Germinal center (tissue), 1 donor: ENCODE measurements around the gene DQX1.

Source experiments
- DNase-seq: peaks from one replicate; pipeline ENCODE4 v3.0.0; 2012; ENCODE audit warnings: mixed read lengths, low spot score

Gene DQX1

DNA sequence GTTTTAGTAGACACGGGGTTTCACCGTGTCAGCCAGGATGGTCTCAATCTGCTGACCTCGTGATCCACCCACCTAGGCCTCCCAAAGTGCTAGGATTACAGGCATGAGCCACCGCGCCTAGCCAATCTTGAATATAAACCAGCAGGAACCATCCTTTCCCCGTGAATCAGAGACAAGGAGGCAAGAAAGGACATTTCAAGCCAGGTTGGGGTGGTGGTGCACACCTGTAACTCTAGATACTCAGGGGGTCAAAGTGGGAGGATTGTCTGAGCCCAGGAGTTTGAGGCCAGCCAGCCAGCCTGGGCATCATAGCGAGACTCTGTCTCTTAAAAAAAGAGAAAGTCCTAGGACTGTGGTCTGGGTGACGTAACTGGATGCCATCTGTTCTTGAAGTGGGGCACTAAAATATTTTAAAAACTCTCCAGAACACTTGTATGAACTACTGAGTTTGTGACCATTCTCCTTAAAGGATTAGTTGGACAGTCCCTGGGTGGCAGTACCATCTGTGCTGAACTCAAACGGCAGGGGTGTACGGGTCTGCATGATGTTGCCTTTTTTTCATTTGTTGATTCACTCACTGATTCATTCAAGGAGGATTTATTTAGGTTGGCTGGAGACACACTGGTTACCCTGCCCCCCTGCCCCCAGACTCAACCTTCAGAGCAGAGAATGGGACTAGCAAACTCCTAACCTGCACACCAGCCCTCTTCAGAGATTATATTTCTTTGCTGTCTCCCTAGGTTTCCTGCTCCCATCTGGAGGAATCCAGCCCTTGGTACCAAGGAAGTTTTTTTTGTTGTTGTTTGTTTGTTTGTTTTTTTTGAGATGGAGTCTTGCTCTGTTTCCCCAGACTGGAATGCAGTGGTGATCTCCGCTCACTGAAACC, 14.7 kb downstream of the DQX1 start:
- DNase-seq: no peak

DNA sequence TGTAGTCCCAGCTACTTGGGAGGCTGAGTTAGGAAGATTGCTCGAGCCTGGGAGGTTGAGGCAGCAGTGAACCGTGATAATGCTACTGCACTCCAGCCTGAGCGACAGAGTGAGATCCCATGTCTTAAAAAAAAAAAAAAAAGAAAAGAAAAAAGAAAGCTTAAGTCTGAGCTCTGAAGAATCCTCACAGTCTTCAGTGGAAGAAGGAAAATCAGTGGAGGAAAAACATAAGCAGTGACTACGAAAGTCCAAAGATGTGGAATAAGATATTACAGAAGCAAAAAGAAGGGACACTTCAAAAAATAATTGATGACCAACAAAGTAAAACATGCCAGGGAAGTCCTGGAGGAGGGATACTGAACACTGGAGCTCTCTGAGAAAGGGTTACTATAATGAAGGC, 15.8 kb downstream of the DQX1 start:
- DNase-seq: no peak

- no peak for DNase-seq
Measured at GRCh38 chr2:74507926-74508520, 18.0 kb downstream of the DQX1 start.

DNA sequence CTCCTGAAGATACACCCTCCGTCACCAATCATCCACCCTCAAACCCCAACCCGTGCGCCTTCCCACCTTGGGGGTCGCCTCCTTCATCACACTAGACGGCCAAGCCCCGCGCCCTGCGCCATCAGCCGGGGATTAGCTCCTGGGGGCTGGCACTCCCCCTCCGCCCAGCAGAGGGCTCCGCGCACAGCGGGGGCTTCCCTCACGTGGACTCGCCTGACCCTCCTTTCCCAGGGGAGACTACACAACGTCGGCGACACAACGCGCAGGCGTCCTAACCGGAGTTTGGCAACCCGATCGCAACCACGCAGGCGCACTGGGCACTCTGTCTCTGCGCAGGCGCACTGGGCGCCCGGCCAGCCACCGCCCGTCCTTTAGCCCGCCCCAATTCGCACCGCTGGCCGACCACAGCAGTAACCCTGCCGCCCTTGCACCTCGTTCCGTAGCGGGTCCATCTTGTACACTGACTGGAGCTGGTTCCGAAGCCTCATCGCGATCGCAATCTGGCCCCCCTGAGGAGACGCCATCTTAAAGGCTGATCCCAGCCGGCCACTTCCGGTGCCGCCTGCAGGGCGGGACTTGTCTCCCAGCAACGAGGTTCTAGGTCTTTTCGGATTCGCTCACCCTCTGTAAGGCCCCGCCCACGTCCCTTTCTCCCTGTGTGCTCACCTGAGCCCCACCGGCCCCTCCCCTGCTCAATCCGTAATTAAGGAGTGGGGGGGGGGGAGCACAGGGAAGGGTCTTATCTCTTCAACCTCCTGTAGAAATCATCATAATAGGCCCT, 18.7 kb downstream of the DQX1 start, which contains the start of gene PCGF1:
PCGF1 (minus strand) TSS at position 551 of the 781 bp plus-strand sequence; CDS start at position 524, 27 bp downstream.
- DNase-seq: peak; percentile 96

DNA sequence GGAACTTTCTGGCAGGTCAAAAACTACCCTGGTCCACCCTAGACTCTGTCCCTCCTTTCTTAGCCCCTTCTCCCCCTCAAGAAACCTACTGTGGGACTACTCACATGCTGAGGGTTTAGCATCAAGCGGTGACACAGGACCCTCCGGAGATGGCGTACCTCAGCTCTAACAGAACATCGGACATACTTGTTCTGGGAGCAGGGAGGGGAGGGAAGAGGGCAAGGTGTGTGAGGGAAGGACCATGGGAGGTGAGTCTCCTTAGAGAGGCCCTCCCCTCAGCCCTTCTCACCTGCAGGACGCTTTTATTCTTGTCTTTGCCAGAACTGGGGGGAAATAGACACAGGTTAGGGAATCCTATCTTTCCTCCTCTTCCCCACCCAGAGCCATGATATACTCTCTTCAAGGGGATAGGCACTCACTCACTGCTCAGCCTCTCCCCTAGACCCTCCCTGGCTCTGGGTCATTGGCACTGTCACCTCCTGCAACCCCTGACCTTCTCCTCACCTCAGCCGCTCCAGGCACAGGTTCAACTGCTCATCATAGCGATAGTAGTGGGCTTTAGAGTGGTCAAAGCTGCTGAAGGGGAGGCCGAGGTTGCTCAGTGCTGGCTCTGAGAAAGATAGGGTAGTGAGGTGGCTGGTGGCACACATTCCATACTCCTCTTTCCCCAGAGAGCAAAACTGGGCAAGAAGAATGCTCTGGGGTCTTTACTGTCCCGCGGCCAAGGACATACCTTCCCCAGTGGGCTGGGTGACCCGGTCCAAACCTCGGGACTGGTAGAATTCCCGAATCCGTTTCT, 20.4 kb downstream of the DQX1 start:
- no peak for DNase-seq

- DNase-seq: no peak
Measured at GRCh38 chr2:74504591-74504990, 21.4 kb downstream of the DQX1 start.

GRCh38 chr2:74503506-74504475, 22.2 kb downstream of the DQX1 start:
- DNase-seq: no peak

GRCh38 chr2:74502720-74503505, 23.1 kb downstream of the DQX1 start:
- no peak for DNase-seq

DNA sequence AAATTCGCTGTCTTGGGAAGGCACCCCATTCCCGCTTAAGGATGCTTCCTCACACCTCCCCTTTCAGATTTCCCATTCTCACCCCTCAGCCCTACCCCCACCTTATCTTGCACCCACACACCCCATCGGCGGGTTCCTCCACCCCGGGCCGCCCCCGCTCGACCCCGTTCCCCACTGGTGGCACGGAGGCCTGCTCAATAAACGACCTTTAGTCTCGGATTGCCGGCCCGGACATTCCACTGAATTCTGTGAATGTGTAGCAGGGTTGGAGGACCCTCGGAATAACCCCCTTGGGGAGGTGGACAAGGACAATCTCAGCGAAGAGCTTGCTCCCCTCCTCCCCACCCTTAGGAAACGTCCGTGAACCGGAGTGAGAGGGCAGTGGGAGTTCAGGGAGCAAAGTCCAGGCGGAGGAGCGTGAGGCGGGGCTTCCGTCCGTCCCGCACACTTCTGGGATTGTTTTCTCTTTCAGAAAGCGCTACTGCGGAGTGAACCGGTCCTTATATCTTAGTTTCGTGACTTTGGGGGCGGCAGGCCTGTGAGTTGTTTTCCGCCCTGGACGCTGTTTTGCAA, 23.8 kb downstream of the DQX1 start:
- no peak for DNase-seq

DNA sequence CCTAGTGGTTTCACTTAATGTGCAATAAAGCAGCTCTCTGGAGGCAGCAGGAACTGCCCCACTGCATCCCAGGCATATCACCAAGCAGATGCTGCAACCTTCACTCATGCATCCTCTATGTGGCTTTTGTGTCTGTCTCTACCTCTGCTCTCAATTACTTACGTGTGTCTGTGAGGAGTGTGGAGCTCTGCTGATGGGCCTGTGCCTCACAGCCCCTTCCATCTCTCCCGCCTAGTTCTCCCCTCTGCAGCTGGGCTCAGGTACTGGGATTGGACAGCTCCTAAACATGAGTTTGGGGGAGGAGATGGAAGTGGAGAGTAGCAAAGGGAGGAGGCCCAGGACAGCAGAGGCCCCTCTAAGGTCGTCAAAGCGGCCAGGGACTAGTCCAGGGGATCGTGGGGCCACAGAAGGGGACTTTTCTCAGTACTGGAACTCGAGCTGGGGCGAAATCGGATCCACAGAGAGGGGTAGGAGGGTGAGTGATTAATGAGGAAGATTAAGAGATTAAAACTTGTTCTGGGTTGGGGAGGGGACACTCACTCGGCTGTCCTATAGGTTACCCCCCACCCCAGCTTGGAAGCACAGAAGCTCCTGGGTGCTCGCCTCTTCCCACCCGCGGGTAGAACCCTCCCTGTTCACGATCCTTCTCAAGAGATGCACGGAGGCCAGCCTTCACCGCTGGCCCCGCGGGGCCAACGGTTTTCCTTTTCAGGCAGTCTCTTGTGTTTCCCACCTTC, 24.5 kb downstream of the DQX1 start:
- DNase-seq: no peak

DNA sequence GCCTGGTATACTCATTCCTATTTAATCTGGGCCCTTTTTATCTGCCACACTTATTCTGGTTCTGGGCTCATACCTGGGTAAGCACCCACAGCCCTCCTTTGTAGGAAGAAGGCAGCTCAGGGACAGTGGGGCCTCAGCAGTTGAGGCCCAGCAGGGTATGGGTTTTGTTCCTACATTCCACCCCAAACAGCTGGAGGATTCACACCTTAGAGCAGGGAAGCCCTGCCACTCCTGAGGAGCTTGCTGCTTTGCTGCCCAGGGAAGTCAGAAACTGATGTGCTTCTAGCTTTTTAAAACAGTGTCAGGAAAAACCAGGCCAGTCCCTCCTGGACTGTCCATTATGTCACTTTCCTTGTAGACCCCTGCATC, 25.5 kb downstream of the DQX1 start:
- DNase-seq: no peak

DNA sequence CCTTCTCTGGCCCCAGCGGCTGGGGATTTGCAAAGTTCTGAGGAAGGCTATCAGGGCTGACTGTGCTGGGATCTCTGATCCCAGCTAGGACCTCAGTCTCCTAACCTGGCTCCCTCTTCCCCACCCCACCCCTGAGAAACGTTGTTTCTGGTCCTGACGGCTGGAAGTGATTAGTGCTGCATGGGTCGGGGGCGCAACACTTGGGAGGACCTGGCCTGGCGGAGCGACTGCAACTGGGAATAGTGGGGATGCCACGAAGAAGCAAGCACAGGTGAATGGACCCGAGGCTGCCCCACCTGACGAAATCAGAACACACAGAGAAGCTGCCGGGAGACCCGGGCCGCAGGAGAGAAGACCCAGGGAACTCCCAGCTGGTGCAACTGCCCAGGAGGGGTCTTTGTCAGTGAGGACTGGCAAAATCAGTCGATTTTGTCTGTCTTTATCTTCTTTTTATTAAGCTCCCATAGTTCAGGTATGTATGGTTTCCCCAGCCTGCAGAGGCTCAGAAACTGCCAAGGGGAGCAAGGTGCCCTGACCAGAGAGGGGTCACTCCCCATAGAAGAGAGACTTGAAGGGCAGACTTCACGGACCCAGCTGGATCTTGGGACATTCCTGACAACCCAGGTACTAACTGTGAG, 26.0 kb downstream of the DQX1 start:
- DNase-seq: no peak

DNA sequence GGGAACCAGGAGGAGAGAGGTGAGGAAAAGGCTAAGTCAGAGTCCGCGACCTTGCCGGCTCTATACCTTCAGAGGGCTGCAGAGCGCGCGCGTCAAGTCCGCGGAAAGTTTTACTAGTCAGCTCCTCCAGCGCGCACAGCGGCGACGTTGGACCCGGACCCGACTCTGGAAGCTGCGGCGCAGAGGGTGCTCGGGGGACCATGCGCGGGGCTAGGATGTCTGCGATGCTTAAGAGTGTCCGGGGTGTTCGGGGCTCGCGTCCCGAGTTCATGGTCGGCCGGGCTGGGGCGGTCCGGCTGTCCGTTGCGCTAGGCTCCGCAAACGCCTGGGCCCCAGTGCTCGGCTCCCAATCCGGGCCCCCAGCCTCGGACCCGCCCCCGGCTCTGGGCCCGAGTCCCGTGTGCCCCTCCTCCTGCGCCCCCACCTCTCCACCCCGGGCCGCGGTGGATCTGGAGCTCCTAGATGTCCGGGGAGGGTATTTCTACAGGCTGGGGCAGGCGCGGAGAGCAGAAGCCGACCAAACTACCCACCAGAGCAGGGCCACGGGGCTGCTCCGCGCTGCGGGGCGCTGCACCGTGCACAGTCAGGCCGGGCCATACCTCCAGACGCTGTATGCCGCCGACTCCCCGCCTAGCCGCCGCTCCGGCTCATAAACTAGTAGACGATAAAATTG, 26.6 kb downstream of the DQX1 start, which contains the start of gene LBX2:
LBX2 (minus strand) TSS at position 337 of the 673 bp plus-strand sequence; CDS start at position 271, 66 bp downstream.
- DNase-seq: no peak

DNA sequence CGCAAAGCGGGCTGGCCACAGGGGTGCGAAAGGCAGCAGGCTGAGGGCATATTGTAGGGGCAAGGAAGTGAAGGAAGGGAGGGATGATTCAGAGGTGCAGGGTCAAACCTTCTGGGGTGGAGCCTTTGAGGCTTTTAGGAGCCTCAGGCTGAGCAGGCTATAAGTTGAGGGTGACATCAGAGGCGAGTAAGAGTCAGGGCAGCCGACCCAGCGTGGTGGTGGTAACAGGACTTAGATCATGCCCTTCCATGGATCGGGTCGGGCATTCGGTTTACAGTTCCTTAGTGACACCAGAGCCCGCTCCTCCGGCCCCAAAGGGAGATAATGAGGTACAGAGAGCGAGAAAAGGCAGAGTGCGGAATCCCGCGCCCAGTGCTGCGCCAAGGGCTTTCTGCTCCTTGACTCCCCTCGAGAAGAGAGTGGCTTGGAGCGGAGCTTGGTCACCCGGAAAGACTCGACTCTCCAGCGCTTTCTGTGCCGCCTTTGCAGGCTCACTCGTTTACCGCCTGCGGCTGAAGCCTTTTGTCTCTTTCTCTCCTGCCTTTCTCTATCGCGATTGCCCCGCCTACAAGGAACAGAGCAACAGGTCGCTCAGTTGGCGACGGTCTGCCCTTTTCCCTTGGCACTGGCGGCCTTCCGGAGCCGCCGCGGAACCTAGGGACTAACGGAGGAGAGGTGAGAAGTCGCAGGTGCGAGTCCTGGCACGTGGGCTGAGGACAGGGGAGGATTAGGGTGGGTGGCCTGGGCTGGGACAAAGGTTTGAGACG, 27.3 kb downstream of the DQX1 start:
- DNase-seq: no peak

DNA sequence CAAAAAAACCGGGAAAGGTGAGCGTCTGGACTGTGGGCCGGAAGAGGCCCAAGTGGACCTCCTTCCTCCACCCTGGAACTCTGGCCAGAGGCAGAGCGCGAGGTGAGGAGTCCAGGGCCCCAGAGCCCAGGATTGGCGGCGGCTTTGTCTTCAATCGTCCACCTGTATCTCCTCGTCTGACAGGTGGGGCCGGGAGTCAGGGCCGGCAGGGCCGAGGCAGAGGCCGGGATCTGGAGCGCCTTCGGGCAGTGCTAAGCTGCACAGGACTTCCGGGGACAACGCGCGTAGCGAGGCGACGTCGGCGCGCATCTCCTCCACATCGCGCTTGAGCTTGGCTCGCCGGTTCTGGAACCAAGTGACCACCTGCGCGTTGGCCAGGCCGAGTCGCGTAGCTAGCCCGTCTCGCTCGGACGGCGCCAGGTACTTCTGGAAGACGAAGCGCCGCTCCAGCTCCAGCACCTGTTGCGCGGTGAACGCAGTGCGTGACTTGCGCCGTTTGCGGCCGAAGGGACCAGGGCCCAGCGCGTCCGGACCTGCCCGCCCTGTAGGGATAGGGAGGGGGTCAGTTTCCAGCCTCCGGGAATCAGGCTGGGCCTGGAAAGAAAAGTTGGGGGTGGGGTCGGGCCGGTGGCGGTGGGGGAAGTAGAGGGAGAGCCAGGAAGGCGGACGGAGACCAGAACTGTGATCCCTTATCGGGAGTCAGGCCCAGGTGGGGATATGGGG, 28.1 kb downstream of the DQX1 start:
- no peak for DNase-seq
